GM18507 (cell line): Measurements from ENCODE around the gene TDRD1.

ENCODE experiments used
- DNase-seq: peaks from one replicate; pipeline ENCODE4 v3.0.0; 2011; ENCODE audit warnings: low read depth; ENCODE audit not compliant: insufficient read length; ENCODE audit errors: extremely low spot score
- FAIRE-seq: peaks from 2 replicates; lab custom pipeline; 2011; peaks lifted over from hg19 to GRCh38; lab: Jason Lieb, UNC

Gene TDRD1

GRCh38 chr10:114256822-114257221 is 77.7 kb downstream of the TDRD1 start:
- DNase-seq (no peak), FAIRE-seq (no peak)

DNA sequence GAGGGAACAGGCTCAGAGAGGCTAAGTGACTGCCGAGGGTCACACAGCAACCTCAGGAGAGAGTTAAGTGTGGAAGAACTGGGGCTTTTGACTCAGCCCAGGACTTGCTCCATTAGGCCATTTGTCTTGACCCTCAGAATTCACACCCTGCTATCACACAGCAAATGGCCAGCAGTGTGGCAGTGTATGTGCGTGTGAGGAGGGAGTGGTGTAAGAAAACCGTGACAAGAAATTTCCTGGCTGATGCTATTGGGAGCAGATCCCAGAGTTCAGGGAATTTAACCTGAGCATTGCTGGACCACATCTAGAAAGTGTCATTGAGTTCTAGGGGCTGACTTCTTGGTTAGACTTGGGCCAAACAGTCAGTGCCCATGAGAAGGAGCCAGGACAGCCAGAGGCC is 78.3 kb downstream of the TDRD1 start:
- no peak for FAIRE-seq
- no peak for DNase-seq

DNA sequence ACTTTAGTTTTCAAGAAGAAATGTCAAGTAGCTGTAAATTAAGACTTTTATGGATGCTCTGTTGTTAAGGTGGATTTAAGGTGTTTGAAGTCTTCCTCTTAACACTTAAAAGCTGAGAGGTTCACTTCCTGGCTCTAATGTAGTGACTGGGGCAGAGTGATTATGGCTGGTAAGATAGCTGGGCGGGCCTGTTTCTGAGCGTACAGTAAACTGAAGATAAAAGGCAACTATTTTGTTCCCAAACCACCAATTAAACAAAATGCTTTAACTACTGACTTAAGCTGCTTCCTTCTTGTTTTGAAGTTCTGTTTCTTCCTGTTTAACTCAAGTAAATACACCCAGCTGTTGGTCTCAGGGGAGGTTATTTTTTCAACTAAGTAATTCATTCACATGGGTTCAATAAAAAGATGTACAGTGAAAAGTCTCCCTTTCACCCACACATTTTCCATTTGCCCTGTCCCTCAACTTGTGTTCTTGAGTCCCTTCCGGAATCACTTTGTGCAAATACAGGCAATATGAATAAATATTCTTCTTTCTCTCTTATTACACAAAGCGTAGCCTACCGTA is 79.2 kb downstream of the TDRD1 start:
- DNase-seq (no peak), FAIRE-seq (no peak)

DNA sequence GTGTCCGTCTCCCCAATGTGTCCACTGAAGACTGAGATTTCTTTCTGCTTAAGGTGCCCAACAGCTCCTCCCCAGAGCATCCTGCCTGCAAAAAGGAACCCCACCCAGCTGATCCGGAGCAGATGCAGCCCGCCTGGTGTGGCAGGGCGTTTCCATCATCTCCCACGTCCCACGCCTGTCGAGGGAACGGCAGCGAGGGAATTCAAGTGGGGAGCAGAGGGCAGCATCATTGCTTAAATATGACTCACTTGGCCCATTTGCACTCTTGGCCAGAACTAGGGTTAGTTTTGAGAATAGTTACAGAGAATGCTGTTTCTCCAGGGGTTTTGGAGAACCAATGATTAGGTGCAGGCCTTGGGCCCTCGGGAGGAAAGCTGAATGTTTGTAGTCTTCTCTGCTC is 80.7 kb downstream of the TDRD1 start:
- FAIRE-seq (no peak), DNase-seq (no peak)

GRCh38 chr10:114260366-114260765 is 81.2 kb downstream of the TDRD1 start:
- DNase-seq, result no peak
- no peak for FAIRE-seq

DNA sequence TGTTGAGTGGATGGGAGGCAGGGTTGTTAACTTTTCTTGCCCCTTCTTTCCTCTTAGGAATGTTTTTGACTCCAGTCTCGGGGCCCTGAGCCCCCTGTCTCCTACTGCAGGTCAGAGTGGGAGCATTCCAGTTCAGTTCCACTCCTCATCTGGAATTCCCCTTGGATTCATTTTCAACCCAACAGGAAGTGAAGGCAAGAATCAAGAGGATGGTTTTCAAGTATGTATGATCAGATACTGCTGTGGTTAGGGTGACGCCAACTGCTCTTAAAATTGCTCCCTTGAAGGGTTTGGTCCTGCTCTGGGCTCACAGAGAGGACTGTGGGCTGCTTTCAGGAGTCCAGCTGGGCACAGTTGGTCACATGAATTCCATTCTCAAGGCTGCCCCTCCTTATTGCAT is 81.9 kb downstream of the TDRD1 start:
- no peak for FAIRE-seq

GRCh38 chr10:114262496-114262895 is 83.3 kb downstream of the TDRD1 start:
- no peak for FAIRE-seq
- no peak for DNase-seq

More for the DNA sequence above, 81.9 kb downstream of the TDRD1 start:
- DNase-seq, result no peak

DNA sequence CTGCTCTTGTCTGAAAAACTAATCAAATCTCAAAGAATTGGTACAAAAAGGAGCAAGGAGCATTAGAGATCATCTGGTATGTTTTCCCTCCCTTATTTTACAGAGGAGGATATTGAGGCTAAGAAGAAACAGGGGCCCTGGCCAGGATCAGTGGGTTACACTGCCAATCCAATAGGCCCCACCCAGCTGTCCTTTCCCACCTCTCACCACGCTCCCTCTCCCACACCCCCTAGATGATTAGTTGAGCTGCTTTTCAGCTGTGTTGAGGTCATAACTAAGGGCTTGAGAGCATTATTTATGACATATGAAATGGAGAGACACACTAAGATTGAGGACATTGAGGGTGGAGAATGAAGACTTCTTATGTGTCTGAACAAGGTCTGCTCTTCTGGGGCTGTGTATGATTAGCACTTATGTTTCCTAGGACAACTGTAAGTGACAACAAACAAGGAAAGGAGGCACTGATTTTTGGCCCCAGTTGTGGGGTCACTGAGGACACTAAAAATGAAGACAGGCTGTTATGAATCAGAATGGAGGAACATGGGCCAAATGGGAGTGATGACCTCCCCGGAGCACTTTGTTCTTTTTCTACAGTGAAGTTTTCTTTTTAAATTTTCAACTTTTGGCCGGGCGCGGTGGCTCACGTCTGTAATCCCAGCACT is 86.4 kb downstream of the TDRD1 start:
- FAIRE-seq (no peak), DNase-seq (no peak)

- no peak for DNase-seq
- no peak for FAIRE-seq
Observed at GRCh38 chr10:114266521-114266920, 87.4 kb downstream of the TDRD1 start.

DNA sequence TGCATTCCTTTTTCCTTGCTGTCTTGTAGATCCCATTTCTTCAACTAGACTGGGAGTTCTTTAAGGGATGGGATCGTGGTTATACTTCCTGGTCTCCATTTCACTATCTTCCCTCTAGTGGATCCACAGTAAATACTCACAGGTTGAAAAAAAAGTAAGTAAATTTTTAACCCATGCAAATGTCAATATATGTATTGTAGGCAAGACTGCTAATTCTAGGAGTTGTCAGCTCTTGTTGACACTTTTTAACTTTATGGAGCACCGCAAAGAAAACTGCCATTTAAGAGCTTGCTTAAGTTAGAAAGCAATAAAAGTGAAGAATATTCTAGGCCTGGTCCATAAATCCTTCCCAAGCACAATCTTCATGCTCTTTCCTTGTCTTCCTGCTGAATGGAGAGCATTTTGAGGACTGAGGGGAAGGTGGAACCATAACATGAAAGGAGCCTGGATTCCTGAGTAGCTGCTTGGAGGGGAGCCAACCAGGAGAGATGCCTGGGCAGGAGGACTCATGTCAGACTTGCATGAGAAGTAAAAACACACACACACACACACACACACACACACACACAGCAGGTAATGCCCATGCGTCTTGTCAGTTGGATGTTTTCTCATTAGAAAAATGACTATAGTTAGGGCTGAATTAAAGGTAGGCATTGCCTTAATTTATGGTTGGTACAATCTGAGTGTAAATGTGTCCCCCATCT is 92.1 kb downstream of the TDRD1 start:
- FAIRE-seq, result no peak
- DNase-seq, result no peak

- DNase-seq (no peak), FAIRE-seq (no peak)
Observed at GRCh38 chr10:114271779-114272167, 92.6 kb downstream of the TDRD1 start.

DNA sequence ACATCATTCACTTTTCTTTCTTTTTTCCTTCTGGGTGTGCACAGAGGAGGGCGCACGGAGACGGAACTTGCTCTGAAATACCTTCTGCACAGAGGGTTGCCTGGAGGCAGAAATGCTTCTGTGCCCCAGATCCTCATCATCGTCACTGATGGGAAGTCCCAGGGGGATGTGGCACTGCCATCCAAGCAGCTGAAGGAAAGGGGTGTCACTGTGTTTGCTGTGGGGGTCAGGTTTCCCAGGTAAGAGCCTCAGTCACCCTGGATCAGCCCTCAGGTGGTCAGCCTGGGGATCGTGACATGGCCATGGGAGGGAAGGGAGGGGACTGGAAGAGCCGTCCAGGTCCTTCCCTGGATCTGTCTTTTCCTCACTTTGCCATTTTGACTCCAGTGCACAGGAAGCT is 93.5 kb downstream of the TDRD1 start:
- DNase-seq, result no peak
- no peak for FAIRE-seq

- DNase-seq (no peak), FAIRE-seq (no peak)
Observed at GRCh38 chr10:114273910-114274309, 94.8 kb downstream of the TDRD1 start.

DNA sequence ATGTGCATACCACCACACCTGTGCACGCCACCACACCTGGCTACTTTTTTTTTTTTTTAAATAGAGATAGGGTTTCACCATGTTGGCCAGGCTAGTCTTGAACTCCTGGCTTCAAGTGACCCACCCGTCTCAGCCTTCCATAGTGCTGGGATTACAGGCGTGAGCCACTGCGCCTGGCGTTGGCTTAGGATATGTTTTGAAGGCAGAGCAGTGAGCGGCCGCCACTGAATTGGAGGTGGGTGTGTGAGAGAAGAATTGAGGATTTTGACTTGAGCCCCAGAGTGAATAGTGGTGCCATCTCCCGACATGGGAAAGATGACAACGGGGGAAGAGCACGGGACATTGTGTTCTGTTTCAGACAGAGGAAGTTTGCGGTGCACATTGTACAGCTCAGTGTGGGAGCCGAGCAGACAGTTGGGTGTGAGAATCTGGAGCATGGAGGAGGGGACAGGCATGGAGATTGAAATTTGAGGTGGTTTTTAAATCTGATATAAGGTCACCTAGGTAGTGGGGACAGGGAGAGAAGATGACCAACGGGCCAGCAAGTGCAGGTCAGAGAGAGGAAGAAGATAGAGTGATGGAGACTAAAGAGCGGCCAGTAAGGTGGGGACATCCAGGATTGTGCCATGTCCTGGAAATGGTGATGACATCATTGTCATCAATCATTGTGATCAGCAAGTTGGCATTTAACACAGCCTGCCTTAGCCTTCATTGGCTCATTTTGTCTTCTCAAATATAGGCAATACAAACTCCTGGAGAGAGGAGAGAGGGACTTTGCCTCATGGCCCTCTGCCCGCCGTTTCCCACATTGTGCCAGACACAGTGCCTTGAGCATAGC is 95.7 kb downstream of the TDRD1 start:
- FAIRE-seq (no peak), DNase-seq (no peak)

- no peak for DNase-seq
- no peak for FAIRE-seq
Observed at GRCh38 chr10:114276066-114276465, 96.9 kb downstream of the TDRD1 start.

DNA sequence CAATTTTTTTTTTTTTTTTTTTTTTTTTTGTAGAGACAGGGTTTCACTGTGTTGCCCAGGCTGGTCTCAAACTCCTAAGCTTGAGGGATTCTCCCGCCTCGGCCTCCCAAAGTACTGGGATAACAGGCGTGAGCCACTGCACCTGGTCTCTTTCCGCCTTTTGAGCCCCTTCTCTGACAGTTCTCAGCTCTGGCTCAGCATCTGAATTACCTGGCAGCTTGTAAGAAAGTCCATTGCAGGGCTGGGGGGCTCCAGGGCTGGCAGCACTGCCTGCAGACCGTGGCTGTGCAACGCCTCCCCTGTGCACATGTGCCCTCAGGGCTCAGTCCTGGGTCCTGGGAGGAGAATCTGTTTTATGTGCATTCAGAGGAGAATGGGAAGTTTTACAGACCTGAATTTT is 97.5 kb downstream of the TDRD1 start:
- DNase-seq (no peak), FAIRE-seq (no peak)

DNA sequence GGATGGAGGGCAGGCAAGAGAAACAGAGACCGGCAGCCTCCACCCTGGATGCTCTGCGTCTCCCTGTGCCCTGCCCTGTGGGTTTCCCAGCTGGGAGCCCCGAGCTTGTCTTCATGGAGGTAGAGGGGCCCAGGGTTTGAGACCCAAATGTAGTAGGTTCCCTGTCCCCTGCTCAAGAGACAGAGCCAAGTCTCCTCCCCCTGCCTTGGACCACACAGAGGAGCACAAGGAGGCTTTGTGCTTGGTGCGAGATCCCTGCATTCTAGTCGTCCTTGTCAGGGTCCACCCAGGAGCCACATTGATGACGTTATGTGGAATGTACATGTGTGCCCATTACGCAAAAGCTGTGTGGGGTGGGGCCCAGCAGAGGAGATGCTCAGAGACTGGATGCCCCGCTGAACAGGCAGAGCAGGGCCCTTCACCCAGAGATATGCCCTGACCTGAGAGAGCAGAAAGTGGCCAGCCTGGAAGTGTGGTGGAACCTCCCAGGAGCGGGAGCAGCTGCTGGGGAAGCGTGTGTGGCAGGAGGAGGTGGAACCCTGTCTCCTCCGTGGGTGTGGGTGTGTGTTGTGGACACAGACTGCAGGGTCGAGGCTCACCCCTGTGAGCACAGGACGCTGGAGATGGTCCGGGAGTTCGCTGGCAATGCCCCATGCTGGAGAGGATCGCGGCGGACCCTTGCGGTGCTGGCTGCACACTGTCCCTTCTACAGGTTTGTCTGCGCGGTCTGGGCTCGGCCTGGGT is 99.2 kb downstream of the TDRD1 start:
- DNase-seq (no peak), FAIRE-seq (no peak)

DNA sequence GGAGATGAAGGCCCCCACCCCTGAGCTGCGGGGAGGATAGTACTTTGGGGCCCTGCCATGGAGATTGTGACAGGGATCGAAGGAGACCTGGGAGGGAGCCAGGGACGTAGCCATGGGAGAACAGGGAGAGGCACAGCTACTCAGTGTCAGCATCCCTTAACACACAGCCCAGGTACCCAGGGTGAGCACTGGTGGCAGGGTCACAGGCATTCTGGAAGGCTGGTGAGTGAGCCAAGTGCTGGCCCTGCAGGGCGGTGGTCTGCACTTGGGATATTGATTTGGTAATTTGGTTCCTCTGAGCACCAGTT is 99.7 kb downstream of the TDRD1 start:
- FAIRE-seq, result no peak

DNA sequence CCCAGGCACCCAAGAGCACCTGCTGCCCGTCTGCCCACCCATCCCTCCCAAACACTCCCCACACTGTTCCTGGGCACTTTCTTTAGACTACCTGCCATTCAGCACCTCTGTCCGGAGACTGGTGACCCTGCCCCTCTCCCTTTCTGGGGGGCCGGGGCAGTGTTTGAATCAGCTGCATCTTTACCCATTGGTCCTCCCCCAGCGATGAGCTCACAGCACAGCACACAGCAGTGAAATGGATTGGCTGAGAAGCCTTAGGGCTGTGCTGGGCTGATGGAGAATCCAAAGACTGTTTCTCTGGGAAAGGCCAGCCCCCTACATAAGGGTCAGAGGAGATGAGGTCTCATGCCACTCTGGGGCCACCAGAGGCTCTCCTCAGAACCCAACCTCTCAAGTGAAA is 100.1 kb downstream of the TDRD1 start:
- FAIRE-seq, result no peak

More for the DNA sequence above, 99.7 kb downstream of the TDRD1 start:
- no peak for DNase-seq

More for the DNA sequence above, 100.1 kb downstream of the TDRD1 start:
- DNase-seq, result no peak
